ENCODE data around the gene ADCYAP1R1.

ADCYAP1R1 gene

DNA sequence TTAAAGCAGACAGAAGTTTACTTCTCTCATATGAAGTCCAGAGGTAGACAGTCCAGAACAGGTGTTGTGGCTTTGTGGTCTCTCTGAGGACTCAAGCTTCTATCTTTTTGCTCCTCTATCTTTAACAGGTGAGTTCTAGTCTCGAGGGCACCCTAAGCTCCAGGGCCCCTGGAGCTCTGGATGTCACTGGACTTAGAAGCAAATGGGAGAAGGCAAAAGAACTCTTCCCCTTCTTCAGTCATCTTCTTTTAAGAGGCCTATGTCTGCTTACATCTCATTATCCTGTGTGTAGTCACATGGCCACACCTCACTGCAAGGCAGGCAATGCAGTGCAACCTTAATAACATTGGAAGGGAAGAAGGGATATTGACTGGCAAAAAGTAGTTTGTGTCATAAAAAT, 61.6 kb downstream of the ADCYAP1R1 start:
- Histone ChIP-seq H3K4me1 (ENCODE audit: control insufficient read depth, insufficient read depth, low read length) (no peaks in the 10 kb centered on the region), H3K9ac (ENCODE audit: low read depth, low read length) (no peak overlapping the region), H3K9me3 (replicated peaks; ENCODE audit: low read length) (no peaks in the 10 kb centered on the region), H3K4me2 (ENCODE audit: low read length) (no peak overlapping the region), H3K36me3 (ENCODE audit: insufficient read depth, low read length) (no peaks in the 10 kb centered on the region), H3K27me3 (ENCODE audit: control insufficient read depth, insufficient read depth, low read length) (no peaks in the 10 kb centered on the region), H3K4me3 (ENCODE audit: low read length) (no peak overlapping the region)

- Histone ChIP-seq H3K36me3 (ENCODE audit: insufficient read depth, low read length) (no peaks in the 10 kb centered on the region), H3K9ac (ENCODE audit: low read depth, low read length) (no peak overlapping the region), H3K4me3 (ENCODE audit: low read length) (no peak overlapping the region), H3K27me3 (ENCODE audit: control insufficient read depth, insufficient read depth, low read length) (peaks cover 5% of the 10 kb centered on the region), H3K9me3 (replicated peaks; ENCODE audit: low read length) (no peaks in the 10 kb centered on the region), H3K4me1 (ENCODE audit: control insufficient read depth, insufficient read depth, low read length) (no peaks in the 10 kb centered on the region), H3K4me2 (ENCODE audit: low read length) (no peak overlapping the region)
These were observed 62.7 kb downstream of the ADCYAP1R1 start for GRCh38 chr7:31114593-31115343.

DNA sequence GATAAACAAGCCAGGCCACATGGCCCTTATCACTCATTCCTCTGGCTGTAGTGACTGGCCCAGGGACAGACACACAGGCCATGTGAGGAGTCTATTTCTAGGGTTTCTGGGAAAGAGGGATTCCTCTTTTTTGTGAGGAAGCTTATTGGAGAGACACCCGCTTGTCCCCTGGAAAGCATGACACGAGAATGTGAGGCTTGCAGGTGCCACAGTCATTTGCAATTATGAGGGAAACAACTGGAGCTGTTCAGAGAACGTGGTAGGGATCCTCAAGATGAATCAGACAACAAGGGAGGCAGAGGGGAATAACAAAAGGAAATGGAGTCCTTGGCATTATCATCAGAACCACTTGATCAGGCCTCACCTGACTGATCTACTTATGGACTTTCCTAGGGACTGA, 64.5 kb downstream of the ADCYAP1R1 start:
- H3K9ac ChIP-seq (ENCODE audit: low read depth, low read length) = no peak overlapping the region
- peaks cover 12% of the 10 kb centered on the region for H3K27me3 ChIP-seq (ENCODE audit: control insufficient read depth, insufficient read depth, low read length)
- H3K9me3 ChIP-seq (replicated peaks; ENCODE audit: low read length) = no peaks in the 10 kb centered on the region
- no peaks in the 10 kb centered on the region for H3K36me3 ChIP-seq (ENCODE audit: insufficient read depth, low read length)
- H3K4me3 ChIP-seq (ENCODE audit: low read length) = no peak overlapping the region
- H3K4me1 ChIP-seq (ENCODE audit: control insufficient read depth, insufficient read depth, low read length) = no peaks in the 10 kb centered on the region
- no peak overlapping the region for H3K4me2 ChIP-seq (ENCODE audit: low read length)

DNA sequence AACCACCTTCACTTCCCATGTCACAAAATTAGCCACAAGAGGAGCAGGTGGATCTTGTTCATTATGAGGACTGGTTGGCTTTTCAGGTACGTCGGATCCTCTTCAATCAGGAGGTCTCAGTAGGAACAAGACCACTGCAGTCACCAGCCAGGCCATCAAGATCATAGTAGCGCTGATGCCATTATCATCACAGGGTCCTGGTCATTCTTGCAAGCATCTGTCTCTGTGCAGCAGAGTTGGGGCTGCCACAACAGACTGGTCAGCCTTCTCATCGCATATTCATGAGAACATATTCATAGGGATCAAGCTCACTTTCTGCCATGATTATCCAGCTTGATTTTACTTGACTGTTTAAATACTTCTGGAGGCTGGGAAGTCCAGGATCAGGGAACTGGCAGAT, 67.1 kb downstream of the ADCYAP1R1 start:
- Histone ChIP-seq H3K4me1 (ENCODE audit: control insufficient read depth, insufficient read depth, low read length) (no peaks in the 10 kb centered on the region), H3K4me2 (ENCODE audit: low read length) (no peak overlapping the region), H3K27me3 (ENCODE audit: control insufficient read depth, insufficient read depth, low read length) (peaks cover 14% of the 10 kb centered on the region), H3K9me3 (replicated peaks; ENCODE audit: low read length) (no peaks in the 10 kb centered on the region), H3K9ac (ENCODE audit: low read depth, low read length) (no peak overlapping the region), H3K4me3 (ENCODE audit: low read length) (no peak overlapping the region), H3K36me3 (ENCODE audit: insufficient read depth, low read length) (no peaks in the 10 kb centered on the region)

- H3K4me1 ChIP-seq (ENCODE audit: control insufficient read depth, insufficient read depth, low read length) = no peaks in the 10 kb centered on the region
- no peak overlapping the region for H3K9ac ChIP-seq (ENCODE audit: low read depth, low read length)
- no peak overlapping the region for H3K4me2 ChIP-seq (ENCODE audit: low read length)
- H3K27me3 ChIP-seq (ENCODE audit: control insufficient read depth, insufficient read depth, low read length) = peaks cover 14% of the 10 kb centered on the region
- H3K36me3 ChIP-seq (ENCODE audit: insufficient read depth, low read length) = no peaks in the 10 kb centered on the region
- no peaks in the 10 kb centered on the region for H3K9me3 ChIP-seq (replicated peaks; ENCODE audit: low read length)
- H3K4me3 ChIP-seq (ENCODE audit: low read length) = no peak overlapping the region
These were observed 68.8 kb downstream of the ADCYAP1R1 start for GRCh38 chr7:31120800-31121513.

DNA sequence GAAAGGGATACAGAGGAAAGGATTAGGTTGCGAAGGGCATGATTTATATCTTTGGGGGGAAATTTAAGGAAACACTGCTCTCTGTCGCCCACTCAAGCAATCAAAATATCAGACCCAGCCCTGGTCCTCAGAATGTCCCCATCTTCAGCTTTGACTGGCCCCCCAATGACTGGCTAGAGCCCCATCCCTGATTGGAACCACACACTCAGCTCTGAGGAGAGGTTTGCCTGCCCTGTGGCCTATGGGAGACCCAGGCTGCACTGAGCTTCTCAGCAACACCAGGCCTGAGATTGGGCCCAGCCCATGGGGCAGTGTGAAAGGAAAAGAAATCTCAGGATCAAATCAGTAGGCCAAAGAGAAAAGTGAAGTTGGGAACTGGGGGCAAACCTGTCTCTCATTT, 69.5 kb downstream of the ADCYAP1R1 start:
- Histone ChIP-seq H3K4me1 (ENCODE audit: control insufficient read depth, insufficient read depth, low read length) (no peaks in the 10 kb centered on the region), H3K9ac (ENCODE audit: low read depth, low read length) (no peak overlapping the region), H3K4me2 (ENCODE audit: low read length) (no peak overlapping the region), H3K36me3 (ENCODE audit: insufficient read depth, low read length) (no peaks in the 10 kb centered on the region), H3K4me3 (ENCODE audit: low read length) (no peak overlapping the region), H3K27me3 (ENCODE audit: control insufficient read depth, insufficient read depth, low read length) (peaks cover 14% of the 10 kb centered on the region), H3K9me3 (replicated peaks; ENCODE audit: low read length) (no peaks in the 10 kb centered on the region)

DNA sequence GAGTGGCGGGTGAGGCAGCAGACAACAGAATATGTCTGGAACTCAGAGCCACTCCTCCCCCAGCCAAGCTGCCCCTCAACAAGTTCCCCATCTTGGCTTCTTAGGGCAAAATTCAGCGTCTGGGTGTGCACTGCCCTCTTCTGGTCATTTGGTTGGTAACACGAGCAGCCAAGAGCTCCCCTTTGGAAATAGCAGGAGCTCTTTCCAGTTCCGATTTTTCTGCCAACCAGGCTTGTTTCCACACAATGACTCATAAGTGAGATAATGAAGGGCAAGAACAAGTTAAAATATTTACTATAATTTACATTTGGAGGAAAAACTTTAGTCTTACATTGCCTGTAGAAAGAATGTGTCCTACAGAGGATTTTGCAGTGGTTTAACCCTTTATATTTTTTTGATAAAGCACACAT, 70.5 kb downstream of the ADCYAP1R1 start:
- Histone ChIP-seq H3K4me3 (ENCODE audit: low read length) (no peak overlapping the region), H3K9me3 (replicated peaks; ENCODE audit: low read length) (no peaks in the 10 kb centered on the region), H3K36me3 (ENCODE audit: insufficient read depth, low read length) (no peaks in the 10 kb centered on the region), H3K4me1 (ENCODE audit: control insufficient read depth, insufficient read depth, low read length) (no peaks in the 10 kb centered on the region), H3K27me3 (ENCODE audit: control insufficient read depth, insufficient read depth, low read length) (peaks cover 14% of the 10 kb centered on the region), H3K4me2 (ENCODE audit: low read length) (no peak overlapping the region), H3K9ac (ENCODE audit: low read depth, low read length) (no peak overlapping the region)

DNA sequence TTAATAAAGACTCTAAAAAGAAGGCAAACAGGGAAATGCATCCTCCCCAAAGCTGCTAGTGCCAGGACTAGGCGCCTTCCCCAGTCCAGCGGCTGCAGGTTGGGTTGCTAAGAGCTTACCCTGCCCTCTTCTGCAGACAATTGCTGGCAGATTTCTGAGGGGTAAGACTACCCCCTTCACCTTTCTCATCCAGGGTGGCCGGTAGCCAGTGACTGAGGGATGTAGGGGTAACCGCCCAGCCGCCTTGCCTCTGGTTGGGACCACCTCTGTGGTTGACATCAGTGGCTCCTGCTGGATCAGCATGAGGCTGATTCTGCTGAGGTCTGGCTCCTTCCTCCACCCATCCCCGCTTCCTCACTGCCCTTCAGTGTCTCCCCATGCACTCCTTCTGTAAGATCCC, 71.2 kb downstream of the ADCYAP1R1 start:
- Histone ChIP-seq H3K4me1 (ENCODE audit: control insufficient read depth, insufficient read depth, low read length) (no peaks in the 10 kb centered on the region), H3K36me3 (ENCODE audit: insufficient read depth, low read length) (no peaks in the 10 kb centered on the region), H3K4me3 (ENCODE audit: low read length) (no peak overlapping the region), H3K27me3 (ENCODE audit: control insufficient read depth, insufficient read depth, low read length) (peaks cover 16% of the 10 kb centered on the region), H3K4me2 (ENCODE audit: low read length) (no peak overlapping the region), H3K9ac (ENCODE audit: low read depth, low read length) (no peak overlapping the region), H3K9me3 (replicated peaks; ENCODE audit: low read length) (no peaks in the 10 kb centered on the region)

DNA sequence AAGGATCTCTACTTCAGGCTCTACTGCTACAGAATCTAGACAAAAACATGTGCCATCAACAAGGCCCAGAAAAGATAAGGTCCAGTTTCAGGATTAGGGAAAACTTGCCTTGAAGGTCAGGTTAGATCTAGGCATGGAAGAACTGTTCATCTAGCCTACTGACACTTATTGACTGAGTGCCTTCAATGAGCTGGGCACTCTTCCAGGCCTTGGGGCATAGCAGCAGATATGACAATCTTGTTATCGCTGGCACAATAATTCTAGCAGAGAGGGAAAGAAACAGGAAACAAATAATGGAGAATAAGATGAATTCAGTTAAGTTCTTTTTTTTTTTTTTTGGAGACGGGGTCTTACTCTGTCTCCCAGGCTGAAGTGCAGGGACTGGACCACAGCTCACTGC, 71.6 kb downstream of the ADCYAP1R1 start:
- no peaks in the 10 kb centered on the region for H3K36me3 ChIP-seq (ENCODE audit: insufficient read depth, low read length)
- no peaks in the 10 kb centered on the region for H3K4me1 ChIP-seq (ENCODE audit: control insufficient read depth, insufficient read depth, low read length)
- peaks cover 19% of the 10 kb centered on the region for H3K27me3 ChIP-seq (ENCODE audit: control insufficient read depth, insufficient read depth, low read length)
- H3K4me3 ChIP-seq (ENCODE audit: low read length) = no peak overlapping the region
- H3K4me2 ChIP-seq (ENCODE audit: low read length) = no peak overlapping the region
- H3K9ac ChIP-seq (ENCODE audit: low read depth, low read length) = no peak overlapping the region
- no peaks in the 10 kb centered on the region for H3K9me3 ChIP-seq (replicated peaks; ENCODE audit: low read length)

- Histone ChIP-seq H3K9ac (ENCODE audit: low read depth, low read length) (no peak overlapping the region), H3K4me1 (ENCODE audit: control insufficient read depth, insufficient read depth, low read length) (no peaks in the 10 kb centered on the region), H3K9me3 (replicated peaks; ENCODE audit: low read length) (no peaks in the 10 kb centered on the region), H3K36me3 (ENCODE audit: insufficient read depth, low read length) (no peaks in the 10 kb centered on the region), H3K4me2 (ENCODE audit: low read length) (no peak overlapping the region), H3K4me3 (ENCODE audit: low read length) (no peak overlapping the region), H3K27me3 (ENCODE audit: control insufficient read depth, insufficient read depth, low read length) (peaks cover 19% of the 10 kb centered on the region)
These were observed 73.1 kb downstream of the ADCYAP1R1 start for GRCh38 chr7:31125171-31125570.

GRCh38 chr7:31126976-31127375, 74.9 kb downstream of the ADCYAP1R1 start:
- no peaks in the 10 kb centered on the region for H3K9me3 ChIP-seq (replicated peaks; ENCODE audit: low read length)
- no peak overlapping the region for H3K4me2 ChIP-seq (ENCODE audit: low read length)
- no peaks in the 10 kb centered on the region for H3K4me1 ChIP-seq (ENCODE audit: control insufficient read depth, insufficient read depth, low read length)
- peaks cover 17% of the 10 kb centered on the region for H3K27me3 ChIP-seq (ENCODE audit: control insufficient read depth, insufficient read depth, low read length)
- no peak overlapping the region for H3K9ac ChIP-seq (ENCODE audit: low read depth, low read length)
- H3K36me3 ChIP-seq (ENCODE audit: insufficient read depth, low read length) = no peaks in the 10 kb centered on the region
- no peak overlapping the region for H3K4me3 ChIP-seq (ENCODE audit: low read length)

DNA sequence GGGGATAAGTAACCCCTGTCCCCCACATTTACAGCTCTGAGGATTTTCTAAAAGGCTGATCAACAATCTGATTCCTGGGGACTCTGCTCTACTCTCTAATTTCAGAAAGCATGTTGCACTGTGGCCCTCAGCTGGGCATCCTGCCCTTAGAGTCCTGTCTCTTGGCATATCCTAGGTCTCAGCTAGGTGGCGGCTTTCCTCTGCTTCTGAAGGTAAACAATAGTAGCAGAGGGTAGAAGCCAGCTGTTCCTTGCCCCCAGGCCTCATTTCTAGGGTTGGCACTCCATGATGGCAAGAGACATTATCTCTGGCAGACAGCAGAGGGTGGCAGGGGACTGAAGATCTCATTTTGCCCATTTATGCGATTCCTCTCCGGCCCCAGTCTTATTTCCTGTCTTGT, 77.0 kb downstream of the ADCYAP1R1 start:
- Histone ChIP-seq H3K36me3 (ENCODE audit: insufficient read depth, low read length) (no peaks in the 10 kb centered on the region), H3K9me3 (replicated peaks; ENCODE audit: low read length) (no peaks in the 10 kb centered on the region), H3K4me1 (ENCODE audit: control insufficient read depth, insufficient read depth, low read length) (no peaks in the 10 kb centered on the region), H3K9ac (ENCODE audit: low read depth, low read length) (no peak overlapping the region), H3K27me3 (ENCODE audit: control insufficient read depth, insufficient read depth, low read length) (peaks cover 18% of the 10 kb centered on the region), H3K4me2 (ENCODE audit: low read length) (no peak overlapping the region), H3K4me3 (ENCODE audit: low read length) (no peak overlapping the region)

Data from skeletal muscle satellite cell (primary cell).